GM12878 (cell line): ENCODE measurements around the gene FKBP2. TPM values are rescaled to one million over a fixed set of nuclear protein-coding genes. Genes with fewer than 3 reads are reported as not detected.

Experiments
- ATAC-seq: fragments of 200-7000 bp; cut with Tn5 transposase; 3 replicates; pipeline ENCODE4 v1.9.1; 2020; ENCODE audit warnings: mild to moderate bottlenecking, moderate library complexity
- BruUV-seq: library from RNA; stranded (reverse); fragments of 400-500 nt; replicated peaks from 2 replicates; lab custom pipeline; 2021; lab: Mats Ljungman, UMichigan
- CTCF ChIA-PET: fragments of 300-600 bp; sonication (Branson Sonifier 250); formaldehyde crosslinking; extraction: SDS; loops from one replicate; lab custom pipeline; 2021; ENCODE audit warnings: inconsistent platforms; lab: Yijun Ruan, JAX
- POLR2A ChIA-PET: fragments of 350-600 bp; formaldehyde crosslinking; extraction: SDS; loops from one replicate; lab custom pipeline; 2021; ENCODE audit warnings: inconsistent platforms; lab: Charles Lee
- RAD21 ChIA-PET: fragments of 300-600 bp; sonication (Branson Sonifier 250); formaldehyde crosslinking; loops from one replicate; lab custom pipeline; 2023; ENCODE audit warnings: antibody characterized with exemption; ENCODE audit not compliant: unreplicated experiment; lab: Charles Lee
- SMC1A ChIA-PET: fragments of 300-600 bp; sonication (Branson Sonifier 250); formaldehyde crosslinking; loops from one replicate; lab custom pipeline; 2023; ENCODE audit not compliant: unreplicated experiment, uncharacterized antibody; lab: Charles Lee
- DNase-seq: peaks from one replicate; pipeline ENCODE4 v3.0.0-alpha.2; 2011; ENCODE audit warnings: low read depth, low spot score
- FAIRE-seq: peaks from 3 replicates; lab custom pipeline; 2011; peaks lifted over from hg19 to GRCh38; lab: Jason Lieb, UNC
- H2AFZ ChIP-seq: 2 replicates; pipeline ENCODE4 v1.6.0; 2011; ENCODE audit warnings: low read depth, low read length, control low read depth; ENCODE audit not compliant: control insufficient read depth
- H3K27ac ChIP-seq: 2 replicates; pipeline ENCODE4 v1.5.1; 2011; ENCODE audit warnings: control low read depth; ENCODE audit not compliant: control insufficient read depth, insufficient read depth
- H3K27me3 ChIP-seq, 2 experiments: replicated peaks in 1 of 2; 2 replicates each; pipeline versions ENCODE4 v1.6.0 to v1.6.1; 2011; ENCODE audit warnings: low read length in 1 of 2; ENCODE audit not compliant: control insufficient read depth in 2 of 2, insufficient read depth in 2 of 2
- H3K36me3 ChIP-seq, 2 experiments: 2 replicates each; pipeline ENCODE4 v1.5.1; 2011; ENCODE audit warnings: low read length in 1 of 2; ENCODE audit not compliant: control insufficient read depth in 2 of 2, insufficient read depth in 2 of 2
- H3K4me1 ChIP-seq: 2 replicates; pipeline ENCODE4 v1.6.1; 2011; ENCODE audit warnings: mild to moderate bottlenecking, low read length, moderate library complexity, mixed read lengths; ENCODE audit not compliant: control insufficient read depth, insufficient read depth
- H3K4me2 ChIP-seq: 2 replicates; pipeline ENCODE4 v1.6.0; 2011; ENCODE audit warnings: control low read depth; ENCODE audit not compliant: control insufficient read depth, insufficient read depth
- H3K4me3 ChIP-seq: fragments of 200-600 bp; sonication (generic); 2 replicates; pipeline ENCODE4 v1.5.1; 2016
- H3K79me2 ChIP-seq: 2 replicates; pipeline ENCODE4 v1.6.0; 2011; ENCODE audit warnings: low read length; ENCODE audit not compliant: control insufficient read depth, insufficient read depth
- H3K9ac ChIP-seq: 2 replicates; pipeline ENCODE4 v1.8.0; 2011; ENCODE audit warnings: low read length, control low read depth, mixed read lengths; ENCODE audit not compliant: control insufficient read depth, insufficient read depth
- H3K9me3 ChIP-seq: replicated peaks from 3 replicates; pipeline ENCODE4 v1.5.1; 2011; ENCODE audit warnings: mild to moderate bottlenecking, low read length; ENCODE audit not compliant: control insufficient read depth, insufficient read depth
- H4K20me1 ChIP-seq: 2 replicates; pipeline ENCODE4 v1.6.0; 2011; ENCODE audit not compliant: control insufficient read depth, insufficient read depth
- SPI1 ChIP-seq: IDR thresholded peaks from 2 replicates; pipeline ENCODE4 v1.6.1; 2011; ENCODE audit warnings: low read depth, mild to moderate bottlenecking, low read length, moderate library complexity, borderline replicate concordance; ENCODE audit not compliant: insufficient read depth
- WGBS: methylation state at CpG from one replicate; pipeline ENCODE4 v1.1.6; 2016; ENCODE audit warnings: low lambda C conversion rate; ENCODE audit not compliant: insufficient replicate concordance, insufficient coverage; ENCODE audit errors: missing lambda C conversion rate; 5-methylcytosine and 5-hydroxymethylcytosine counted together
- in situ Hi-C: fragments of 300-500 bp; cut with MboI; formaldehyde crosslinking; loops from 9 replicates; pipeline ENCODE4 v1.14.3; 2018; ENCODE audit warnings: mixed read lengths
- intact Hi-C: fragments of 100-400 bp; cut with micrococcal nuclease; formaldehyde crosslinking; loops from one replicate; pipeline ENCODE4 v1.14.2; 2022; ENCODE audit not compliant: unreplicated experiment
- polyA plus RNA-seq, 11 experiments: library from polyadenylated mRNA; depleted of rRNA in 4 of 11; unstranded in 6 of 11; stranded (reverse) in 5 of 11; fragments of >200 nt; fragmentation: Nextera tagmentation in 4 of 11; fragmentation: Illumina TruSeq in 1 of 11; extraction: Ambion mirVana in 4 of 11; extraction: Trizol in 1 of 11; gene quantifications; 1 replicate in 1 of 11; 2 replicates in 10 of 11; pipeline versions ENCODE4 v1.2.1 to v1.2.3, GENCODE V29; 2011 to 2016; ENCODE audit warnings: inconsistent platforms in 2 of 11, missing spikeins in 2 of 11, low read depth in 1 of 11
- total RNA-seq, 4 experiments: library from RNA; depleted of rRNA in 3 of 4; stranded (reverse); fragments of >200 nt in 3 of 4; fragmentation: Illumina TruSeq in 1 of 4; extraction: Trizol in 1 of 4; gene quantifications; 2 replicates each; pipeline versions ENCODE4 v1.2.1 to v1.2.3, GENCODE V29; 2013 to 2021
- TF ChIP-seq, protein P1 (sequence below): fragments of 450-650 bp; formaldehyde crosslinking; IDR thresholded peaks from 2 replicates; pipeline ENCODE4 v1.4.0; 2022; ENCODE audit warnings: mild to moderate bottlenecking, moderate library complexity

Gene FKBP2
- total and polyA plus RNA-seq, 10 of the 15 experiments (the other 5 are each of a cell fraction or from before 2014, with no cell fraction given), result 1.8 to 99.7 (median 39.5) TPM

DNA sequence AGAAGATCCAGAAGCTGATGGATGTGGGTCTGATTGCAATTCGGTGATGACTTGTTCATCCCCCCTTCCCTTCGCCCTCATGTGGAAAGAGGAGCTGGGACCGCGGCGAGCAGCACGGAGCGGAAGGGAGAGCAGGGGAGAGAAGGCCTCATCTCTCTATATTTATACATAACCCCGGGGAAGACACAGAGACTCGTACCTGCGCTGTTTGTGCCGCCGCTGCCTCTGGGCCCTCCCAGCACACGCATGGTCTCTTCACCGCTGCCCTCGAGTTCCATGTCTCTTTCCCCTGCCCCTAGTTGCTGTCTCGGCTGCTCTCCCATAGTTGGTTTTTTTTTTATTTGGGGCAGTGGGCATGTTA is 36.8 kb upstream of the FKBP2 start:
- ChIA-PET POLR2A (interaction anchor here (0.6 to 5.8 kb wide), 12 partner anchors 12 to 113 kb away, joined by 3 to 85 read pairs (median 23); partner anchors contain the start of genes CATSPERZ, ESRRA, FKBP2 and NUDT22), SMC1A (interaction anchor here (0.6 to 5.5 kb wide), 19 partner anchors 8 to 151 kb away, joined by 3 to 98 read pairs (median 5); partner anchors contain the start of genes CATSPERZ, ESRRA, FKBP2 and NUDT22), CTCF (interaction anchor here (0.6 to 9.7 kb wide), 25 partner anchors 9 to 367 kb away, joined by 3 to 238 read pairs (median 5); partner anchors contain the start of genes BAD, CATSPERZ, DNAJC4 and ESRRA), RAD21 (interaction anchor here (1.0 to 6.6 kb wide), 18 partner anchors 10 to 156 kb away, joined by 3 to 125 read pairs (median 8); partner anchors contain the start of genes BAD, CATSPERZ, DNAJC4 and ESRRA)
- ATAC-seq, result no peak
- Histone ChIP-seq H3K79me2 (peaks cover 37% of the 10 kb centered on the region), H3K4me2 (no peak overlapping the region), H3K4me1 (peaks cover 26% of the 10 kb centered on the region), H3K36me3 (peaks cover 31 to 33% of the 10 kb centered on the region in 2 experiments), H2AFZ (no peak overlapping the region), H3K4me3 (no peak overlapping the region), H4K20me1 (no peaks in the 10 kb centered on the region), H3K27ac (no peak overlapping the region), H3K27me3 (no peaks in the 10 kb centered on the region), H3K9me3 (no peaks in the 10 kb centered on the region), H3K9ac (no peak overlapping the region)
- TF ChIP-seq, protein P1, sequence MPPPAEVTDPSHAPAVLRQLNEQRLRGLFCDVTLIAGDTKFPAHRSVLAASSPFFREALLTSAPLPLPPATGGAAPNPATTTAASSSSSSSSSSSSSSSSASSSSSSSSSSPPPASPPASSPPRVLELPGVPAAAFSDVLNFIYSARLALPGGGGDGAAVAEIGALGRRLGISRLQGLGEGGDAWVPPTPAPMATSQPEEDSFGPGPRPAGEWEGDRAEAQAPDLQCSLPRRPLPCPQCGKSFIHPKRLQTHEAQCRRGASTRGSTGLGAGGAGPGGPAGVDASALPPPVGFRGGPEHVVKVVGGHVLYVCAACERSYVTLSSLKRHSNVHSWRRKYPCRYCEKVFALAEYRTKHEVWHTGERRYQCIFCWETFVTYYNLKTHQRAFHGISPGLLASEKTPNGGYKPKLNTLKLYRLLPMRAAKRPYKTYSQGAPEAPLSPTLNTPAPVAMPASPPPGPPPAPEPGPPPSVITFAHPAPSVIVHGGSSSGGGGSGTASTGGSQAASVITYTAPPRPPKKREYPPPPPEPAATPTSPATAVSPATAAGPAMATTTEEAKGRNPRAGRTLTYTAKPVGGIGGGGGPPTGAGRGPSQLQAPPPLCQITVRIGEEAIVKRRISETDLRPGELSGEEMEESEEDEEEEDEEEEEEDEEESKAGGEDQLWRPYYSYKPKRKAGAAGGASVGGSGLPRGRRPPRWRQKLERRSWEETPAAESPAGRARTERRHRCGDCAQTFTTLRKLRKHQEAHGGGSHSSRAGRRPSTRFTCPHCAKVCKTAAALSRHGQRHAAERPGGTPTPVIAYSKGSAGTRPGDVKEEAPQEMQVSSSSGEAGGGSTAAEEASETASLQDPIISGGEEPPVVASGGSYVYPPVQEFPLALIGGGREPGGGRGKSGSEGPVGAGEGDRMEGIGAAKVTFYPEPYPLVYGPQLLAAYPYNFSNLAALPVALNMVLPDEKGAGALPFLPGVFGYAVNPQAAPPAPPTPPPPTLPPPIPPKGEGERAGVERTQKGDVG (CRISPR knock-in tag), result no peak
- no peak for TF ChIP-seq SPI1
- BruUV-seq, result TSS peak; percentile 28
- FAIRE-seq, result no peak
- intact Hi-C loops, result loop anchor here (1.0 to 2.0 kb wide), 3 partner anchors 17 to 100 kb away; partner anchors contain the start of genes FKBP2 and STIP1
- DNase-seq, result no peak
- in situ Hi-C loops, result loop anchor here (5.0 kb wide), 1 partner anchor 98 kb away; the partner anchor contains the start of gene CATSPERZ
- WGBS, result 86% methylated on average over 16 of the region's 16 CpGs
